Activated effector memory CD4-positive, alpha-beta T cell treated with anti-CD3 and anti-CD28 coated beads, Interleukin-2, amount 50 U/mL, for 16 hours (primary cell): ENCODE data around the gene ACP6.
"Not testable (repeated sequence)": the region's sequence is repeated elsewhere in the genome, so short reads cannot be mapped to it uniquely, and the experiment has no call there.

Experiments used
- DNase-seq: peaks from one replicate; pipeline ENCODE4 v3.0.0-alpha.2; 2020

ACP6 gene

GRCh38 chr1:147670319-147671001, at the start of gene ACP6:
TSS of gene ACP6 (minus strand) at chr1:147670524. CDS start at chr1:147670048, 476 bp downstream.
- DNase-seq: peak; percentile 96

GRCh38 chr1:147719711-147720225, 49.4 kb upstream of the ACP6 start:
- DNase-seq: no peak

- no peak for DNase-seq
Measured at GRCh38 chr1:147719029-147719698, 48.8 kb upstream of the ACP6 start.

- DNase-seq: no peak
Measured at GRCh38 chr1:147717706-147718097, 47.4 kb upstream of the ACP6 start.

GRCh38 chr1:147717051-147717705, 46.9 kb upstream of the ACP6 start:
- no peak for DNase-seq

GRCh38 chr1:147712605-147713004, 42.3 kb upstream of the ACP6 start:
- DNase-seq: no peak

- peak; percentile 83 for DNase-seq
Measured at GRCh38 chr1:147700042-147701006, 30.0 kb upstream of the ACP6 start.

GRCh38 chr1:147699686-147700041, 29.3 kb upstream of the ACP6 start:
- no peak for DNase-seq

- no peak for DNase-seq
Measured at GRCh38 chr1:147683163-147683763, 12.9 kb upstream of the ACP6 start.

- not testable (repeated sequence) for DNase-seq
Measured at GRCh38 chr1:147680608-147681235, 10.4 kb upstream of the ACP6 start.

GRCh38 chr1:147677681-147678080, 7.4 kb upstream of the ACP6 start:
- not testable (repeated sequence) for DNase-seq

- DNase-seq: no peak
Measured at GRCh38 chr1:147676311-147677085, 6.2 kb upstream of the ACP6 start.

GRCh38 chr1:147673816-147674215, 3.5 kb upstream of the ACP6 start:
- DNase-seq: no peak

- no peak for DNase-seq
Measured at GRCh38 chr1:147673406-147673805, 3.1 kb upstream of the ACP6 start.

GRCh38 chr1:147669469-147670318, 630 bp downstream of the ACP6 start:
- DNase-seq: peak; percentile 77

GRCh38 chr1:147665521-147665920, 4.8 kb downstream of the ACP6 start:
- DNase-seq: no peak

- no peak for DNase-seq
Measured at GRCh38 chr1:147664206-147664605, 6.1 kb downstream of the ACP6 start.

GRCh38 chr1:147654511-147654910, 15.8 kb downstream of the ACP6 start:
- DNase-seq: no peak

- no peak for DNase-seq
Measured at GRCh38 chr1:147652306-147652705, 18.0 kb downstream of the ACP6 start.

GRCh38 chr1:147651466-147651865, 18.9 kb downstream of the ACP6 start:
- DNase-seq: no peak
